ENCODE results near the gene LRRC15.

LRRC15 gene

GRCh38 chr3:194316918-194317317 lies 52.6 kb downstream of the LRRC15 start:
- no peak for DNase-seq (ENCODE audit: low read depth in 2 of 2)

GRCh38 chr3:194315965-194316361 lies 53.6 kb downstream of the LRRC15 start:
- DNase-seq (ENCODE audit: low read depth in 2 of 2) = no peak

- DNase-seq (ENCODE audit: low read depth in 2 of 2) = peak; percentile 55 to 65
Observed at GRCh38 chr3:194315088-194315964, 54.2 kb downstream of the LRRC15 start.

- DNase-seq (ENCODE audit: low read depth in 2 of 2) = no peak
Observed at GRCh38 chr3:194314388-194315068, 55.0 kb downstream of the LRRC15 start.

- DNase-seq (ENCODE audit: low read depth in 2 of 2) = no peak
Observed at GRCh38 chr3:194313560-194314387, 55.8 kb downstream of the LRRC15 start.

GRCh38 chr3:194312743-194313281 lies 56.7 kb downstream of the LRRC15 start:
- DNase-seq (ENCODE audit: low read depth in 2 of 2) = no peak

- no peak for DNase-seq (ENCODE audit: low read depth in 2 of 2)
Observed at GRCh38 chr3:194312186-194312742, 57.3 kb downstream of the LRRC15 start.

GRCh38 chr3:194311000-194311399 lies 58.5 kb downstream of the LRRC15 start:
- no peak for DNase-seq (ENCODE audit: low read depth in 2 of 2)

GRCh38 chr3:194310060-194310835 lies 59.3 kb downstream of the LRRC15 start:
- no peak for DNase-seq (ENCODE audit: low read depth in 2 of 2)

- no peak for DNase-seq (ENCODE audit: low read depth in 2 of 2)
Observed at GRCh38 chr3:194308601-194309449, 60.7 kb downstream of the LRRC15 start.

GRCh38 chr3:194307849-194308248 lies 61.7 kb downstream of the LRRC15 start:
- no peak for DNase-seq (ENCODE audit: low read depth in 2 of 2)

GRCh38 chr3:194306771-194307640 lies 62.5 kb downstream of the LRRC15 start:
- DNase-seq (ENCODE audit: low read depth in 2 of 2) = no peak

GRCh38 chr3:194306109-194306686 lies 63.3 kb downstream of the LRRC15 start:
- DNase-seq (ENCODE audit: low read depth in 2 of 2) = peak in 1 of 2 donors; percentile 28

- no peak for DNase-seq (ENCODE audit: low read depth in 2 of 2)
Observed at GRCh38 chr3:194305356-194306108, 64.0 kb downstream of the LRRC15 start.
